ENCODE data around the gene NEURL1.

DNA sequence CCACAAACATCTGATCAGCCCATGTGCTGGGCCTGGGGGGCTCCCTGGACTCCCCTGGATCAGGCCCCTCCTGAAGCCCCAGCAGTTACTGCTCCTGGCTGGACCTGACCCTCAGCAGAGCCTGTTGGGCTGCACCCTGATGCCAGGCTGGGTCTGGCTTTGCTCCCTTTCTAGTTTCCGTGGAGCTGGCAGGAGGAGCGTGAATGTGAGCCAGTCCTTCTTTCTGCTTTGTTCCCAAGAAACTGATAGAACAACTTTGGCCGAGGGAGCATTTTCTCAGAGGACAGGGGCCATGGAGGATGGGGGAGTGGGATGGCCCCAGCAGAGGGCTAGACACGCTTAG is 128.2 kb downstream of the NEURL1 start:
- TF ChIP-seq, protein P1, sequence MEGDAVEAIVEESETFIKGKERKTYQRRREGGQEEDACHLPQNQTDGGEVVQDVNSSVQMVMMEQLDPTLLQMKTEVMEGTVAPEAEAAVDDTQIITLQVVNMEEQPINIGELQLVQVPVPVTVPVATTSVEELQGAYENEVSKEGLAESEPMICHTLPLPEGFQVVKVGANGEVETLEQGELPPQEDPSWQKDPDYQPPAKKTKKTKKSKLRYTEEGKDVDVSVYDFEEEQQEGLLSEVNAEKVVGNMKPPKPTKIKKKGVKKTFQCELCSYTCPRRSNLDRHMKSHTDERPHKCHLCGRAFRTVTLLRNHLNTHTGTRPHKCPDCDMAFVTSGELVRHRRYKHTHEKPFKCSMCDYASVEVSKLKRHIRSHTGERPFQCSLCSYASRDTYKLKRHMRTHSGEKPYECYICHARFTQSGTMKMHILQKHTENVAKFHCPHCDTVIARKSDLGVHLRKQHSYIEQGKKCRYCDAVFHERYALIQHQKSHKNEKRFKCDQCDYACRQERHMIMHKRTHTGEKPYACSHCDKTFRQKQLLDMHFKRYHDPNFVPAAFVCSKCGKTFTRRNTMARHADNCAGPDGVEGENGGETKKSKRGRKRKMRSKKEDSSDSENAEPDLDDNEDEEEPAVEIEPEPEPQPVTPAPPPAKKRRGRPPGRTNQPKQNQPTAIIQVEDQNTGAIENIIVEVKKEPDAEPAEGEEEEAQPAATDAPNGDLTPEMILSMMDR (IDR thresholded peaks at IDR 0.05; ENCODE audit: low read depth, low read length): no peak
- TF ChIP-seq, protein P2, sequence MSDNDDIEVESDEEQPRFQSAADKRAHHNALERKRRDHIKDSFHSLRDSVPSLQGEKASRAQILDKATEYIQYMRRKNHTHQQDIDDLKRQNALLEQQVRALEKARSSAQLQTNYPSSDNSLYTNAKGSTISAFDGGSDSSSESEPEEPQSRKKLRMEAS (IDR thresholded peaks at IDR 0.05; ENCODE audit: low read depth, low read length): no peak

Data from NB4 (cell line).